HepG2 (cell line): ENCODE measurements around the gene SRRT. TPM values are rescaled to one million over a fixed set of nuclear protein-coding genes. Genes with fewer than 3 reads are reported as not detected.

Experiments
- ATAC-seq: fragments of 200-7000 bp; cut with Tn5 transposase; 3 replicates; pipeline ENCODE4 v1.9.1; 2020; ENCODE audit warnings: mild to moderate bottlenecking, moderate library complexity
- BruUV-seq: library from RNA; stranded (reverse); fragments of 400-500 nt; replicated peaks from 2 replicates; lab custom pipeline; 2021; lab: Mats Ljungman, UMichigan
- CTCF ChIA-PET: fragments of 300-600 bp; formaldehyde crosslinking; extraction: SDS; loops from one replicate; lab custom pipeline; 2021; ENCODE audit warnings: low total read pairs, inconsistent platforms, low intra/inter-chr PET ratio; lab: Yijun Ruan, JAX
- POLR2A ChIA-PET: fragments of 350-600 bp; sonication (Branson Sonifier 250); formaldehyde crosslinking; loops from one replicate; lab custom pipeline; 2020; ENCODE audit warnings: antibody characterized with exemption, inconsistent platforms; lab: Yijun Ruan, JAX
- DNase-seq: peaks from one replicate; pipeline ENCODE4 v3.0.0-alpha.2; 2015; ENCODE audit warnings: low spot score
- FAIRE-seq: peaks from 3 replicates; lab custom pipeline; 2011; peaks lifted over from hg19 to GRCh38; lab: Jason Lieb, UNC
- H2AFZ ChIP-seq: one replicate; pipeline ENCODE4 v1.6.1; 2011; ENCODE audit warnings: low read length, inconsistent platforms
- H3K27ac ChIP-seq: fragments of 300-600 bp; 3 replicates; pipeline ENCODE4 v1.8.0; 2011; ENCODE audit warnings: mixed run types, mild to moderate bottlenecking, mixed read lengths, low read length, inconsistent platforms; ENCODE audit not compliant: insufficient read depth; ENCODE audit errors: extremely low read length
- H3K27me3 ChIP-seq, 2 experiments: fragments of 200-600 bp in 1 of 2; 2 replicates in 1 of 2; 3 replicates in 1 of 2; pipeline versions ENCODE4 v1.6.0 to v1.8.0; 2011; ENCODE audit warnings: low read length in 2 of 2, mild to moderate bottlenecking in 2 of 2, moderate library complexity in 2 of 2, inconsistent platforms in 1 of 2; ENCODE audit not compliant: insufficient read depth in 2 of 2, control insufficient read depth in 1 of 2
- H3K36me3 ChIP-seq, 2 experiments: fragments of 200-600 bp in 1 of 2; replicated peaks in 1 of 2; 2 replicates in 1 of 2; 3 replicates in 1 of 2; pipeline versions ENCODE4 v1.5.1 to v1.8.0; 2011; ENCODE audit warnings: low read length in 2 of 2, inconsistent platforms in 1 of 2; ENCODE audit not compliant: insufficient read depth in 2 of 2, control insufficient read depth in 1 of 2
- H3K4me1 ChIP-seq: 2 replicates; pipeline ENCODE4 v1.5.1; 2012; ENCODE audit warnings: low read length, inconsistent platforms; ENCODE audit not compliant: insufficient read depth
- H3K4me2 ChIP-seq: 2 replicates; pipeline ENCODE4 v1.6.0; 2011; ENCODE audit warnings: low read depth, low read length, inconsistent platforms
- H3K4me3 ChIP-seq, 3 experiments: fragments of 200-600 bp in 1 of 3; sonication (generic), shearing (Covaris generic) in 1 of 3; replicated peaks in 1 of 3; 2 replicates each; pipeline ENCODE4 v1.5.1; 2011 to 2016; ENCODE audit warnings: low read length in 3 of 3, inconsistent platforms in 2 of 3, low read depth in 2 of 3, mild to moderate bottlenecking in 2 of 3, control low read depth in 1 of 3, mixed read lengths in 1 of 3; ENCODE audit not compliant: insufficient read depth in 1 of 3
- H3K79me2 ChIP-seq: one replicate; pipeline ENCODE4 v1.6.1; 2011; ENCODE audit warnings: low read length, inconsistent platforms; ENCODE audit not compliant: insufficient read depth
- H3K9ac ChIP-seq: 2 replicates; pipeline ENCODE4 v1.6.0; 2011; ENCODE audit warnings: mild to moderate bottlenecking, low read depth, low read length, inconsistent platforms; ENCODE audit not compliant: insufficient read depth
- H3K9me3 ChIP-seq: 2 replicates; pipeline ENCODE4 v1.5.1; 2012; ENCODE audit warnings: mild to moderate bottlenecking, low read length
- H4K20me1 ChIP-seq: 2 replicates; pipeline ENCODE4 v1.6.0; 2011; ENCODE audit warnings: inconsistent platforms, mild to moderate bottlenecking, low read length, moderate library complexity; ENCODE audit not compliant: insufficient read depth
- GATAD1 ChIP-seq: IDR thresholded peaks from 2 replicates; pipeline ENCODE4 v1.6.1; 2016; ENCODE audit warnings: missing genetic modification reagents, missing compliant biosample characterization
- HOXD1 ChIP-seq: sonication (generic); formaldehyde crosslinking; IDR thresholded peaks from 2 replicates; pipeline ENCODE4 v1.5.0; 2020; ENCODE audit warnings: missing genetic modification reagents
- RFXAP ChIP-seq: sonication (generic); formaldehyde crosslinking; IDR thresholded peaks from 2 replicates; pipeline ENCODE4 v1.4.0; 2020; ENCODE audit warnings: missing genetic modification reagents, borderline replicate concordance
- RNF2 ChIP-seq: fragments of 450-650 bp; conservative IDR thresholded peaks from 2 replicates; pipeline ENCODE4 v1.6.1; 2016; ENCODE audit warnings: low read depth
- SMARCC2 ChIP-seq: fragments of 450-650 bp; IDR thresholded peaks from 2 replicates; pipeline ENCODE4 v1.6.1; 2017; ENCODE audit warnings: antibody characterized with exemption, mild to moderate bottlenecking
- TARDBP ChIP-seq: sonication (generic); formaldehyde crosslinking; IDR thresholded peaks from 2 replicates; pipeline ENCODE4 v1.8.0; 2022; ENCODE audit warnings: mild to moderate bottlenecking, missing genetic modification reagents
- ZBED4 ChIP-seq: sonication (generic); formaldehyde crosslinking; IDR thresholded peaks from 2 replicates; pipeline ENCODE4 v1.4.0; 2020; ENCODE audit warnings: missing genetic modification reagents, borderline replicate concordance
- ZNF543 ChIP-seq: sonication (generic); formaldehyde crosslinking; IDR thresholded peaks from 2 replicates; pipeline ENCODE4 v1.4.0; 2020; ENCODE audit warnings: mild to moderate bottlenecking, missing genetic modification reagents
- ZNF768 ChIP-seq: sonication (generic); formaldehyde crosslinking; IDR thresholded peaks from 2 replicates; pipeline ENCODE4 v1.4.0; 2020; ENCODE audit warnings: missing genetic modification reagents
- ZNF83 ChIP-seq: sonication (generic); formaldehyde crosslinking; IDR thresholded peaks from 2 replicates; pipeline ENCODE4 v1.4.0; 2020; ENCODE audit warnings: missing genetic modification reagents, mild to moderate bottlenecking, borderline replicate concordance
- ZNF839 ChIP-seq: sonication (generic); formaldehyde crosslinking; IDR thresholded peaks from 2 replicates; pipeline ENCODE4 v1.4.0; 2020; ENCODE audit warnings: missing genetic modification reagents, mild to moderate bottlenecking, borderline replicate concordance
- ZSCAN31 ChIP-seq: sonication (generic); formaldehyde crosslinking; IDR thresholded peaks from 2 replicates; pipeline ENCODE4 v1.5.0; 2020; ENCODE audit warnings: low read depth, mild to moderate bottlenecking, missing genetic modification reagents
- WGBS: methylation state at CpG from one replicate; pipeline ENCODE4 v1.1.6; 2017; ENCODE audit warnings: low lambda C conversion rate; 5-methylcytosine and 5-hydroxymethylcytosine counted together
- in situ Hi-C: cut with HindIII; loops from 2 replicates; pipeline ENCODE4 v1.10.0; 2017; ENCODE audit warnings: low pct_unique_long_range_greater_than_20kb; ENCODE audit not compliant: extremely low pct_ligation_motif_present
- intact Hi-C: fragments of 100-400 bp; cut with micrococcal nuclease; formaldehyde crosslinking; loops from one replicate; pipeline ENCODE4 v1.10.0; 2022; ENCODE audit not compliant: unreplicated experiment
- polyA plus RNA-seq, 8 experiments: library from polyadenylated mRNA; depleted of rRNA in 3 of 8; stranded (reverse) in 7 of 8; unstranded in 1 of 8; fragments of >200 nt; fragmentation: Illumina TruSeq in 4 of 8; extraction: Trizol in 4 of 8; gene quantifications; 2 replicates each; pipeline versions ENCODE4 v1.2.1 to v1.2.3, GENCODE V29; 2011 to 2016; ENCODE audit warnings: low read depth in 4 of 8, missing spikeins in 1 of 8, mixed read lengths in 1 of 8; ENCODE audit not compliant: insufficient read depth in 1 of 8
- total RNA-seq, 5 experiments: library from RNA; depleted of rRNA; stranded (reverse); fragments of >200 nt; fragmentation: Illumina TruSeq; extraction: Trizol; gene quantifications; 2 replicates each; pipeline ENCODE4 v1.2.3, GENCODE V29; 2016; ENCODE audit warnings: low read depth in 1 of 5
- TF ChIP-seq, protein P1 (sequence below): IDR thresholded peaks from 2 replicates; pipeline ENCODE4 v1.6.1; 2016

Gene SRRT
- total and polyA plus RNA-seq, 2 of the 13 experiments (the other 11 are each of a cell fraction or from before 2014, with no cell fraction given), result 26.2 to 106 TPM

DNA sequence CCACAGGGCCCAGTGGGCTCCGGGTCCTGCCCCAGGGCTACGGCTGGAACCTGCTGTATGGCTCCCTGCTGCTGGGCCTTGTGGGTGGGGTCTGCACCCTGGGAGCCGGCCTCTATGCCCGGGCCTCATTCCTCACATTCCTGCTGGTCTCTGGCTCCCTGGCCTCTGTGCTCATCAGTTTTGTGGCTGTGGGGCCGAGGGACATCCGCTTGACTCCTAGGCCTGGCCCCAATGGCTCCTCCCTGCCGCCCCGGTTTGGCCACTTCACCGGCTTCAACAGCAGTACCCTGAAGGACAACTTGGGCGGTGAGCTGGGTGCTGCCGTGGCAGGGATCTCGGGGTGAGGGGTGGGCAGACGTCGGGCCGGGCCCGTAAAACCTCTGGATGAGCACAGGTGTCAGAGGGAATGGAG, 18.0 kb upstream of the SRRT start:
- ChIA-PET POLR2A (no interaction called here), CTCF (no interaction called here)
- no peak overlapping the region for H3K4me2 ChIP-seq
- no peak overlapping the region for H3K4me3 ChIP-seq
- H3K4me1 ChIP-seq, result peaks cover 13% of the 10 kb centered on the region
- no peak overlapping the region for H3K9ac ChIP-seq
- BruUV-seq, result no TSS peak
- in situ Hi-C loops, result loop anchor here (10.0 kb wide), 2 partner anchors 62 to 152 kb away; partner anchors contain the start of gene POP7
- intact Hi-C loops, result no loop called here
- ATAC-seq, result no peak
- 93% methylated on average over 8 of the region's 16 CpGs for WGBS
- no peaks in the 10 kb centered on the region; a peak in 1 of 5 replicates for H3K27me3 ChIP-seq
- DNase-seq, result no peak
- no peaks in the 10 kb centered on the region for H4K20me1 ChIP-seq
- no peak overlapping the region for H2AFZ ChIP-seq
- H3K27ac ChIP-seq, result no peak overlapping the region
- no peaks in the 10 kb centered on the region for H3K79me2 ChIP-seq
- H3K9me3 ChIP-seq, result no peaks in the 10 kb centered on the region
- no peak for TF ChIP-seq ZNF543 (CRISPR knock-in tag)
- TF ChIP-seq HOXD1 (CRISPR knock-in tag), result no peak
- TF ChIP-seq ZBED4, result no peak
- TF ChIP-seq TARDBP (CRISPR knock-in tag), result no peak
- no peak for TF ChIP-seq SMARCC2
- no peak for TF ChIP-seq ZSCAN31
- TF ChIP-seq RNF2, result no peak
- TF ChIP-seq GATAD1 (CRISPR knock-in tag), result no peak
- TF ChIP-seq ZNF83 (CRISPR knock-in tag), result no peak
- TF ChIP-seq ZNF839 (CRISPR knock-in tag), result no peak
- no peak for TF ChIP-seq ZNF768
- no peak for TF ChIP-seq RFXAP
- TF ChIP-seq, protein P1, sequence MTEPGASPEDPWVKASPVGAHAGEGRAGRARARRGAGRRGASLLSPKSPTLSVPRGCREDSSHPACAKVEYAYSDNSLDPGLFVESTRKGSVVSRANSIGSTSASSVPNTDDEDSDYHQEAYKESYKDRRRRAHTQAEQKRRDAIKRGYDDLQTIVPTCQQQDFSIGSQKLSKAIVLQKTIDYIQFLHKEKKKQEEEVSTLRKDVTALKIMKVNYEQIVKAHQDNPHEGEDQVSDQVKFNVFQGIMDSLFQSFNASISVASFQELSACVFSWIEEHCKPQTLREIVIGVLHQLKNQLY (CRISPR knock-in tag), result no peak
- peaks cover 6 to 10% of the 10 kb centered on the region in 2 experiments; a peak in 4 of 5 replicates for H3K36me3 ChIP-seq
- no peak for FAIRE-seq
